HG02623 (cell line): ENCODE data around the gene SLC35F4.

Experiments
- ATAC-seq: cut with Tn5 transposase; IDR thresholded peaks from one replicate; pipeline ENCODE4 v1.9.1; 2021; ENCODE audit warnings: moderate library complexity; ENCODE audit not compliant: unreplicated experiment

Gene SLC35F4

GRCh38 chr14:57637901-57638300 is 228.0 kb downstream of the SLC35F4 start:
- no peak for ATAC-seq

GRCh38 chr14:57634335-57634734 is 231.6 kb downstream of the SLC35F4 start:
- ATAC-seq, result no peak

DNA sequence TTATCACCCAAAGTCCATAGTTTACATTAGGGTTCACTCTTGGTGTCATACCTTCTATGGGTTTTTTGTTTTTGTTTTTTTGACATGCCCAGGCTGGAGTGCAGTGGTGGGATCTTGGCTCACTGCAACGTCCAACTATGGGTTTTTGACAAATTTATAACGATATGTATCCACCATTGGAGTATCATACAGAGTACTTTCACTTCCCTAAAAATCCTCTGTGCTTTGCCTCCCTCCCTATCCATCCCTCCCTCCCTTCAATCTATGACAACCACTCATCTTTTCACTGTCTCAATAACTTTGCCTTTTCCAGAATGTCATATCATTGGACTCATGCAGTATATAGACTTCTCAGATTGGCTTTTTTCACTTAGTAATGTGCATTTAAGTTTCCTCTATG is 233.2 kb downstream of the SLC35F4 start:
- no peak for ATAC-seq

GRCh38 chr14:57617510-57617909 is 248.4 kb downstream of the SLC35F4 start:
- no peak for ATAC-seq

DNA sequence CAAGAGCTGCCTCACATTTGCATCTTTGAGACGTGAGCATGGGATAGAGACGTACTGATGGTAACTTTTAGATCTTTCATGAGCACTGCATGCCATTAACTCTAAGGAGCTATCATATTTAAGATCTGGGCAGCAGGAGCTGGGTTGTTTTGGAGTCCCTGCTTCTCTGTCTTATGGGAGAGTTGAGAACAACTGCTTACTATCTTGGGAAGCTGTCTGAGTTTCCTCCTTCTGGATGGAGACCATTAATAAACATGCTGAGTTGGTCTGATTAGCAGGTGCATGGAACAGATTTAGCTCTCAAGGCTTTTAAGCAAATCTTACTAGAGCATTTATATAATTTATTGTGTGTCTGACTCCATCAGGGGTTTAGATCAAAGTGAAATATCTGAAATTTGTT is 252.9 kb downstream of the SLC35F4 start:
- ATAC-seq, result no peak

DNA sequence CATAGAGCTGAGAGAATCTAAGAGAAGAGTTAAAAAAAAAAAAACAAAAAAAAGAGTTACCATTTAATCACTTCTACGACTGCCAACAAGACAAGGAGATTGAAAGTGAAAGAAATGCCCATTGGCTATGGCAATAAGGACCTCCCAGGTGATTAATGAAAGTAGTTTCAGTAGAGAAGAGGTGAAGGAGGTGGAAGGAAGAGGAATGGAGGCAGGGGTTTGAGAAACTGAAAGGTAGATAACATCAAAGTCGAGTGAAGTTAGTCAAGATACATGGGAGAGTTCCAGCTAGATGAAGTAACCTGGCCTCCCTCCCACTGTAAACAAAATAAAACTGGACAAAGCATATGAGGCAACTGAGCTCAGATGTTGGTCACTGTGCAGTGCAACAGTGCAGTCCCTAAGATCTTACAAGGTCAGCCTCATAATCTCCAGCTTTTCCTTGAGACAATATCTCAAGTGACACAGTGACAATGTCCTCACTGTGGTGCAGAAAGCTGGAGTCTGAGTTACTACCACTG is 254.3 kb downstream of the SLC35F4 start:
- ATAC-seq, result no peak

GRCh38 chr14:57610631-57611030 is 255.3 kb downstream of the SLC35F4 start:
- ATAC-seq, result no peak

GRCh38 chr14:57609192-57610075 is 256.5 kb downstream of the SLC35F4 start:
- no peak for ATAC-seq

- ATAC-seq, result no peak
Observed at GRCh38 chr14:57607086-57607485, 258.8 kb downstream of the SLC35F4 start.

DNA sequence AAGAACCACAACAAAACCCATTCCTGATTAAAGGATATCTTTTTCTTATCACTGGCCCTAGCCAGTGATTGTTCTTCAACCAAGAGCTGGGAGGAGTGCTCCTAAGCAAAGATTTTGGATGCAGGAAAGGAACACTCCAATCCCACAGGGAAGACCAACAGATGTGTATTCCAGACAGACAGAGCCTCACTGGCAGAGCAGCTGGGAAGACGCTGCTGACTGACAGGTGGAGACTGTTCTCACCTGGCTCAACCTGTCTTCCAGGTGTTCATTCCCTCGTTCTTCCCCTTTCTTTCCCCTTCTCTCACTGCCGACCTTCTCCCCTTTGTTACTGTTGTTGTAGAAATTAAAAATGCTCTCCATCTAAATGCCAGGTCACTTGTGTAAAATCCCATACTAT is 282.5 kb downstream of the SLC35F4 start:
- no peak for ATAC-seq

GRCh38 chr14:57582746-57583145 is 283.1 kb downstream of the SLC35F4 start:
- no peak for ATAC-seq

GRCh38 chr14:57578801-57579200 is 287.1 kb downstream of the SLC35F4 start:
- ATAC-seq, result no peak

- ATAC-seq, result no peak
Observed at GRCh38 chr14:57576498-57576897, 289.4 kb downstream of the SLC35F4 start.

DNA sequence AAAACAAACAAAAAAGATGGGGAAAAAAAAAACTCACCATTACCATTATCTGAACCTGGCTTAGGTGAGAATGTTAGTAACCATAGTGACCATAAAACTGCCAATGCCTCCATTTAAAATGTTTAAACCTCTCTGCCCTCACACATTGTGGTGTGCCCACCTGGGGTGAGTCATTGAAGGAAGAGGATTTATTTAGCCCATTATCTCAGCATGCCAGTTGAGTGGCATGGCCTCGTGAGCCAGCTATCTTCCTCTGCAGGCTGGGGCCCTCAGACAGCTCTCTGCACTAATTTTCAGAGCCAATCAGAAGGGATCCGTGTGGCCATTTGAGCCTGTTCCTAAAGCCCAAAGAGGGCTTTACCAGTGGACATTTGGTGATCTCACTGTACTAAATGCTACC is 290.4 kb downstream of the SLC35F4 start:
- no peak for ATAC-seq

- ATAC-seq, result no peak
Observed at GRCh38 chr14:57574617-57575288, 291.1 kb downstream of the SLC35F4 start.

- no peak for ATAC-seq
Observed at GRCh38 chr14:57573173-57573572, 292.7 kb downstream of the SLC35F4 start.

DNA sequence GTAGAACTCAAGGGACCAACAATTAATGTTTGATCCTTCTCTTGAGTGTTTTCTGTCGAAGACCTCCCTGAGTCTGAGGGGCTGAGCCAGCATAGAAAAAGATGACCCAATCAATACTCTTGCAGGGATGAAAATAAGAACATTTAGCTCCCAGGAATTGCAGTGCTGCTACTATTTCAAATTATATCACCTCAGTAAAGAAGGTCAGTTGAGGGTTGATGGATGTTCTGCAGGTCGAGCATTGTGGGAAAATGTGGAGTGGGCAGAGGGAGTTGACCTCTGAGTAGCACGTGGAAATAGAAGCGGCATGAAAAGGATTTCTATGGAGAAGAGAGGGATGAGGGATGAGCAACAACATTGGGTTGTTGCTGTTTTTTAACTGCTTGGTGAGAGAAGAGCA is 297.3 kb downstream of the SLC35F4 start:
- ATAC-seq, result no peak

DNA sequence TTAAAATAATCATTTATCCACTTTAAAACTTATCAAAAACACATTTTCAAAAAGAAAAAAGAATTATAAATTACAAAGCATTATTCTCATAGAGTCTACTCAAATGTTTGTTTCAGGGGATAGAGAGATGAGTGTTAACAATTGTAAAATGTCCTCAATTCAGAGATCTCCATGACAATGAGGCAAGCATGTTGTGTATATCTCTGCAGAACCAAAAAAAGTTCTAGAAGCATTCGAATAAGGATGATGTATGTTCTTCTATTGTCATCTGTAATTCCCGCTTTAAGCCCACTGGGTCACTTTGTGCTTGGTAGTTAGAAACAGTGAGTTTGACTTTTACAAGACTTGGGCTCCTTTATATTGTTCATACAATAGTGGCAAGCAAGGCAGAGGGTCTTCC is 298.7 kb downstream of the SLC35F4 start:
- no peak for ATAC-seq

DNA sequence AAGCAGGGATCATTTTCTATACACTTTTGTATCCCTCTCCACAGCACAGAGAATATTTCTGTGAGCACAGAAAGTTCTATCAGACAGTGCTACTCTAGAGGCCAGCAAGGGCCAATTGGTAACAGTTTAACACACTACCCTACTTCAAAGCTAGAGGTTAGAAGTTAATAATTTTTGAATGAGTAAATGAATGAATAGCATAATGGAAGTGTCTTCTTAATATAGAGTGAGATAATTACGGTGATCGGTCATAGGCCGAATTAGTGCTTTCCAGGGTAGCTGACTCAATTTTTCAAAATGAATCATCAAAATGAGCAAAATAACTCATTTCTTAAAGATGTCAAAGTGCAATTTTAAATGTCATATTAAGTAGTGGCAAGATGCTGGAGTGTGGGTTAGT is 305.2 kb downstream of the SLC35F4 start:
- peak; percentile 79 for ATAC-seq

- ATAC-seq, result no peak
Observed at GRCh38 chr14:57559576-57559975, 306.3 kb downstream of the SLC35F4 start.

- ATAC-seq, result no peak
Observed at GRCh38 chr14:57549765-57550420, 316.0 kb downstream of the SLC35F4 start.
